ENCODE measurements around the gene STK32C.
"Not testable (repeated sequence)": the region's sequence is repeated elsewhere in the genome, so short reads cannot be mapped to it uniquely, and the experiment has no call there.

Gene STK32C

DNA sequence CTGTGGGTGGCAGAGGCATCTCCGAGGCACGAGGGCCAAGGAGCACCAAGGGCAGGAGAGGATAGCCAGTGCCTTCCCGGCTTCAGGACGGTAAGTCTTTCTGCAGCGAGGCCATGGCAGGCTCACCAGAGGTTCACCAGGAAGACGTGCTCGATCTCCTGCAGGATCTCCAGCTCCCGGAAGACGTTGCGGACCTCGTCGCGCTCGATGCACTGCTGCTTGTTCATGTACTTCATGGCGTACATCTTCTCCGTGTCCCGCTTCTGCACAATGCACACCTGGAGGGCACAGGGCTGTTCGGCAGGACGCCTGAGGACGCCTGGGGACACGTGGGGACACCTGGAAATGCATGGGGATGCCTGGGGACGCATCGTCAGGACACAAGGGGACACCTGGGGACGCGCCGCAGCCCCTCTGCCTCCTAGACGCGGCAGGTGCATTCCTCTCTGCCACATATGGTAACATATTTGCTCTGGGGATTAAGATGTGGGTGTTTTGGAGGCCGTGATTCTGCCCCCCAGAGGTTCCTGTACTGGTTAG lies 79.8 kb downstream of the STK32C start:
- no peak for DNase-seq

DNA sequence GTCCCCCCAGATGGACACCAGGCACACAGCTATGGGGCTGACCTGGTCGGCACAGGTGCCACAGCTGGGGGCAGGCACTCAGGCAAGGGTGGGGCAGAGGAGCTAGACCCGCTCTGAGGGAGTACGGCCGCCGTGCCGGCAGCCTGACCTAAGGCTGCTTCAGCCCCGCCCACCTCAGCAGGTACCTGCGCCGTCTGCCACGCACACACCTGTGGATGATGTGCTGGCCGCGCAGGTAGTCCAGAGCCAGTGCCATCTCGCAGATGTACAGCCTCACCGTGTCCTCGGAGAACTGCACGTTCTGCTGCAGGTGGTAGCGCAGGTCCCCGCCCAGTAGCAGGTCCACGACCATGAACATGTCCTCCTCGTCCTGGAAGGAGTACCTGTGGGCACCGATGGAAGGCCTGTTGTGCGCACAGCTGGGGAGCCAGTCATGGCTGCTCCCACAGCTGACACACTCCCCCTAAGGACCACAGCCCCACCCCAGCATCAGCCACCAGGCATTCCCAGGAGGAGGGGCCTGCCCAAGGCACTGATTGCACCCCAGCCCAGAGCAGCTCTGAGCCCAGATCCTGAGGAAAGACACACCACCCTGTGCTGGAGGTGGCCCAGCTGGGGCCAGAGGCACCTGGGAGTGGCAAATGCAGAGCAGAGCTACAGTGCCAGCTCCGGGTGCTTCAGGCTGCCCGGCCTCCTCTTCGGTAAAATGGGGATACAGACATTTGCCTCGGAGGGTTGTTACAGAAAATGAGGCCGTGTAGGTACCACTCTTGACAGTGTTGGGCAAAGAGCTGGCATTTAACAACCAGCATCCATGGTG lies 81.0 kb downstream of the STK32C start:
- no peak for DNase-seq

DNA sequence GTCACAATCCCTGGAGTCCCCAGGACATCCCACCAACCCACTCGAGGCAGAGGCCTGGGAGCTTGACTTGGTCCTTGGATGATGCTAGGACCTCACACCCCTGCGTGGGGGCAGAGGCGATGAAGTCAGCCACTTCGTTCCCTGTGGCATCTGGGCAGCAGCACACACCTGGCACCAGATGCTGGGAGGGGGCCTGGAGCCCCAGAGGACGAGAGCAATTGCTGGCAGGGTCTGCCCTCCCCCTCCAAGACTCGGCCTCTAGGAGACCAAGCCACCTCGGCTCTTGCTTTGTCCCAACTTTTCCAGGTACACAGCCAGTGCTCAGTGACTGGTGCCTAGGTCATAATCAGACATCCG lies 81.9 kb downstream of the STK32C start:
- DNase-seq, result no peak

DNA sequence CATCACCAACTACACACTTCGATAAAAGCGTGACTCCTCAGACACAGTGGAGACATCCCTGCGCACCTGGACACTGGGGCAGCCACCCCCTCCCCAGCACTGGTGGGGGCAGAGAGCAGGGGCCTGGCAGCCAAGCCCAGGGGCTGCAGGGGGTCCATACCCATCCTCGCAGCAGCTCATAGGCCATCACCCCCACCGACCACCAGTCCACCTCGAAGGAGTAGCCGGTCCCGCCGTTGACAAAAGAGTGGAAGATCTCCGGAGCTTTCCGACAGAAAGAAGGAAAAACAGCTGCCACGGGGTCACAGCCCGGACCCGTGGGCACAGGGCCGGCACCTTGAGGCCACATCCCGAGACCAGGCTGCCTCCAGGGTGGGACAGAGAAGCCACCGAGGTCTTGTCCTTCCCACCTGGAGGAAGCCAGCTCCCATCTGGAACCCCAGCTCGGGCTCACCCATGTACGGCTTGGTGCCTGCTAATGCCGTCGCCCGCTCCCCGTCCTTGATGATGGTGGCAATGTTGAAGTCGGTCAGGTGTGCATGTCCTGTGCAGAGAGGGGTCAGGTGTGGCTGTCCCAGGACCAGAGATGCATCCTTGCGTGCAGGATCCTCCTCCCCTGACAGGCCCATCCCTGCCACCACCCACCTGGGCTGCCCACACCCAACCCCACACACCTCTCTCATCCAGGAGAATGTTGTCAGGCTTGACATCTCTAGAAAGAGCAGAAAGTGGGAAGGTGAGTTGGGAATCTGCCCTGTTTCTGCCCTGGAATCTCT lies 82.5 kb downstream of the STK32C start:
- no peak for DNase-seq

DNA sequence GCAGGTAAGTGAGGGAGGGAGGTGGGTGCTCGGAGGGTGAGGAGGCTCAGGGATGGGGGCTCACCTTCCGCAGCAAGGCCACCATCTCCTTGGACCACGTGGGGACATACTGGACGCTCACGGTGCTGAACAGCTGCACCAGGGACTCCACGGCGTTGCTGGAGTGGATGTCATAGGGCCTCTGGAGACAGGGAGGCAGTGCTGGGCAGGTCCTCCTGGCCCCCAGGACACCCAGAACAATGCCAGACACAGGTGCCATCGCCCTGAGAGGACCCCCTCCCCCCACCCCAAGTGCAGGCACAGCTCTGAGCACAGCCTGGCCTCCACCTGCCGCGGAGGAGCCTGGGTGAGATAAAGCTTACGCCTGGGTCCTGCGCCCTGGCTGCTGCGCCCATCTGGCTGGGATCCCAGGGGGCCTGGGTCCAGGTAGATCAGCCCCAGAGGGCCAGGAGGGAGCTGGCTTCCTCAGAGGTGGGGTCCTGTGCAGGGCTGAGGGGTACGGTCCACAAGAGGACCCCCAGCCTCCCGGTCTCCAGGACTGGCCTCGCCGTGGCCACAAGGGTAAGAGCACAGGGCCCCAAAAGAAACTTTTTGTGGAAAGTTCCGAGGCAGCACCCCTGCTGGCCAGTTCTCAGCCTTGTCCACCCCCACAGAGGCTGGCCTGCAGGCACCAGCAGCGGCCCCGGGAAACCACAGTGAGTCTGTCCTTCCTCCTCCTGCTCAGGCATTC lies 83.2 kb downstream of the STK32C start:
- no peak for DNase-seq

DNA sequence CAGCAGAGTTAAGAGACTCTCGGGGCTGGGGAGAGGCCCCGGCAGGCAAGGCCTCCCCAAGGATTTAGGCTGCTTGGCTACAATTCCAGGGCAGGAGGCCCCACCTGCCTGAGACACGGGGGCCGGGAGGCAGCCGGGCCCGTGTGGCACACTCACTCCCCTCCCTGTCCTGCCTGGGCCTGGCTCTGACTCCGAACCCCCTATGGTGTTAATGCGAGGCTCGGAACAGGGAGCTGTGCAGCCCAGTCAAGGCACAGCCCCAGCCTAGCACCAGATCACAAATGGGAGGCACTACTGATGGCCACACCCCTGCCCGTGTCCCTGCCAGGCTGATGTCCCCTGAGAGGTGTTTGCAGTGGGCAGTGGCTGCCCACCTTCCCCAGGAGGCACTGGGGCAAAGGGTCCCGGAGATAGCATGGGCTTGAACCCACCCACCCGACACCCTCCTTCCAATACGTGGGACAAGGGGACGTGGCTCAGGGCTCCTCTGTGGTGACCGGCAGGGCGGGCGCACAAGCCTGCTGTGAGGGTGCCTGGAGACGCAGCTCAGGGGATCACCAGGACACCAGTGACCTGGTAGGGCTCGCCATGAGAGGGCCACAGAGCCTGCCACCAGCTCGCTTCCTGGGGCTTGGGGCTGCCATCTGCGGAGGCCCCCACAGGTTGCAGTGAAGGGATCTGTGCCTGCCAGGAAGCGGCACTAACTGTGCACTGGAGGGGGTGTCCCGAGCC lies 84.0 kb downstream of the STK32C start:
- no peak for DNase-seq

DNA sequence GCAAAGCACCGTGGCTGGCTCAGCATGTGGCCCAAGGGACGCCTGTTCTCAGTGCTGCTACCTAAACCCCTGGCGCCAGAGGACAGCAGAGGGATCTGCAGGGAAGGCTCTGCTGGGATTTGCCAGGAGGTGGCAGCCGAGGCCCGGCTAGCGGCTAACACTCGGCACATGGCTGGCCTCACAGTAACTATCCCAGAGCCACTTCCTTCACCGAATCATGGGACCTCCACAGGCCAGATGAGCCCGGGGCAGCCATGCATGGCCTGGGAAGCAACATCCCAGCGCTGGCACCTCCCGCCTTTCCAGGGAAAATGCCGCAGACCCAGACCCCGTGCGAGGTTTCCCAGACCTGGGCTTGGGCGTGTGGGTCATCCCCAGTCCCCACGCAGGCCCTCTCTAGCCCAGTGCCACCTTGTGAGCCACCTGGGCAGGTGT lies 84.6 kb downstream of the STK32C start:
- DNase-seq, result peak in 1 of 2 experiments; percentile 73

DNA sequence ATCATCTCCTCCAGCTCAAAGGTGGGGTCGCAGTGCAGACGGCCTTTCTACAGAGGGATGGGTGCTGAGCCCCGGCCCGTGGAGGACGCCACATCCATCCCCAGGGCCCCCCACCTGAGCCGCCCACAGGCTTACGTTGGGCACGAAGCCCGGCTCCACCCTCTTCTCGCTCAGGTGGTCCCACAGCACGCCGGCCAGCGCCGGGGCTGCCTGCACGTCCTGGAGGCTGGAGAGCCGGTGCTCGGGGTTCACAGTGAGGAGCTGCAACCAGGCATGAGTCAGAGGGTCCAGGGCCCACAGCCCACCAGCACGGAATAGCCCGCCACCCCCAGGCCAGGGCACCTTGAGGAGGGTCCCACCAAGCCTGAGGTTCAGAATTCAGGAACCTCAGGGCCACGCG lies 85.0 kb downstream of the STK32C start:
- DNase-seq, result no peak

DNA sequence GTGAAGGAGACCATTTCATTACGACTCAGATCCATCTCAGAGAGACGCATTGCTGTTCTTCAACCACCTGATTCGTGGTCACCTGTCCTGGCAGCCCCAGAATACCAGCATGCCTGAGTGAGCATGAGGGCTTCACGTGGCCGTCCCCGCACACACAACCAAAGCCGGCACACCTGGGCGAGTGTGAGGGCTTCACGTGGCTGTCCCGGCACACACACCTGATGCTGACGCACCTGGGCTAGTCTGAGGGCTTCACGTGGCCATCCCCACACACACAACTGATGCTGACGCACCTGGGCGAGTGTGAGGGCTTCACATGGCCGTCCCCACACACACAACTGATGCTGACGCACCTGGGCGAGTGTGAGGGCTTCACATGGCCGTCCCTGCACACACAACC lies 86.8 kb downstream of the STK32C start:
- DNase-seq, result not testable (repeated sequence)

DNA sequence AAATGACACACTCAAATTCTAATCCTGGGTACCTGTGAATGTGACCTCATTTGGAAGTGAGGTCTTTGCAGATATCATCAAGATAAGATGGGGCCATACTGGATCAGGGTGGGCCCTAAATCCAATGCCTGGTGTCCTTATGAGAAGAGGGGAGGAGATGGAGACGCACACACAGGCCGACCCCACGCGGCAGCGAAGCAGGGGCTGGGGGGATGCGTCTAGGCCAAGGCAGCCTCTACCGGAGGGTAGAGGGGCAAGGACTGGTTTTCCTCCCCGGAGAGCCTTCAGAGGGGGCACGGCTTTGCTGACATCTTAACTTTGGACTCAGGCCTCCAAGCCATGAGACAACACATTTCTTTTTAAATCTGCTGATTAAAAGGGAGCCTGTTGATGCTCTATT lies 87.7 kb downstream of the STK32C start:
- DNase-seq, result no peak

DNA sequence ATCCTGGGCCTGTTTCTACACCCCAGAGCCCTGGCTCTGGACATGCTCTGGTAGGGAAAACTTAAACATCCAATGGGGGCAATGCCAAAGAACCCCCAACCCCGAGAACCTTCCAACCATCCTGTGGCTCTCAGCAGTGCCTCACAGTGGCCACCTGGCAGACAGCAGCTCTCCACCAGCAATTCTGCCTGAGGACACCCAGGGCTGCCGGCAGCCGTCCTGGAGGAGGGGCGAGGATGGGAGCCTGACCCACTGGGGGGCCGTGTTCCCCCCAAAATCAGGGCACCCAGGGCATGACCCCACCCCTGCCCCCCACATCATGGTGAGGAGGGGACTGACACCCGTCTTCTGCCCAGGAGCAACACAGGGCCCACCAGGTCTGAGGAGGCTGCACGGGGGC lies 88.3 kb downstream of the STK32C start:
- no peak for DNase-seq

DNA sequence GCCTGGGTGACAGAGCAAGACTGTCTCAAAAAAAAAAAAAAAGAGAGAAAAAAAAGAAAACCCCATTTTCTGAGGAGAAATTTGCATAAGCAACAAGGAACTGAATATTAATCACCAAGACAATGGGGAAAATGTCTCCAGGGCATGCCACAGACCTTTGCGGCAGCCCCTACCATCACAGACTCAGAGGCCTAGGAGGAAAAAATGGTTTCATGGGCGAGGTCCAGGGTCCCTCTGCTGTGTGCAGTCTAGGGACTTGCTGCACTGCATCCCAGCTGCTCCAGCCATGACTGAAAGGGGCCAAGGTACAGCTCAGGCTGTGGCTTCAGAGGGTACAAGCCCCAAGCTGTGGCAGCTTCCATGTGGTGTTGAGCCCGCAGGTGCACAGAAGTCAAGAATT lies 91.3 kb downstream of the STK32C start:
- not testable (repeated sequence) for DNase-seq

DNA sequence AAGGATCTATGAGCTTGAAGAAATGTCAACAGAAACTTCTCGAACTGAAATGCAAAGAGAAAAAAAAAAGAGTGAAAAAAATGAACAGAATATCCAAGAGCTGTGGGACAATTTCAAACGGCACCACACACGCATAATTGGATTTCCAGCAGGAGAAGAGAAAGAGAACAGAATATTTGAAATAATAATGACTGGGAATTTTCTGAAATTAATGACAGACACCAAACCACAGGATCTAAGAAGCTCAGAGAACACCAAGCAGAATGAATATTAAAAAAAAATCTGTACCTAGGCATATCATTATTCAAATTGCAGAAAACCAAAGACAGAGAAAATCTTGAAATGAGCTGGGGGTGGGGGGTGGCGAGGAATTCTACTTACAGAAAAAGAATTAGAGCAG lies 93.8 kb downstream of the STK32C start:
- DNase-seq, result no peak

DNA sequence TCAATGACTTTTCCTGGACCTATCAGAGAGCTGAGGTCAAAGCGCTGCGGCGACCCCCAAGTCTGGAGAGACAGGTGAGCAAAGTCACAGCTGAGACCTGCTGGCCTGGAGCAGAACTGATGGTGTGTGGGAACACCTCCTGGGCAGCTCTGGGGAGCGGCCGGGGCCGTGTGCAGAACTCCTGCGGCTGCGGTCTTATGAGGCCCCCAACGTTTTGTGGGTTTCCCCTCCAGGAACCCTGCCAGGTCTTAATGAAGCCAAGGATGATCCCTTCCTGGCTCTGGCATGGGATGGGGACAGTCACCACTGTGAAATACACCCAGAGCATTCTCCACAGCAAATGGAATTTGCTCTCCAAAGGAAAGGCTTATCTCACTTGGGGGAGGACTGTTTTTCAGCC lies 94.9 kb downstream of the STK32C start:
- DNase-seq, result no peak

DNA sequence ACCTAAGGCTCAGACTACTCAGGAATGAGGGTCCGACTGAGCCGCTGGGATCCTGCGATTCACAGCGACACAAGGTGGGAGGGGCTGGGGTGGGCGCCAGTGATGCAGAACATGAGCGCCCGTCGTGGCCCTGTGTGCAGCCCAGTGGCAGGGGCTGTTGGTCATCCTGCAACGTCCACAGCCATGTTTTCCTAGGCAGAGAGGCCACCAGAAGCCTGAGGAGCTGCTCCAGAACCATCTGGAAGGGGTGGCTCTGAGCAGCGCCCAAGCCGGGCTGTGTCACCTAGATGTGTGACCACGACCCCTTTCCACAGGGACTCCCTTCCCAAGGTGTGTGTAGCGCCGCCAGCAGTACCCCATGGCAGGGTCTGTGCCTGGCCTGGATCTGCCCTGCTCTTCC lies 96.5 kb downstream of the STK32C start:
- DNase-seq, result no peak

DNA sequence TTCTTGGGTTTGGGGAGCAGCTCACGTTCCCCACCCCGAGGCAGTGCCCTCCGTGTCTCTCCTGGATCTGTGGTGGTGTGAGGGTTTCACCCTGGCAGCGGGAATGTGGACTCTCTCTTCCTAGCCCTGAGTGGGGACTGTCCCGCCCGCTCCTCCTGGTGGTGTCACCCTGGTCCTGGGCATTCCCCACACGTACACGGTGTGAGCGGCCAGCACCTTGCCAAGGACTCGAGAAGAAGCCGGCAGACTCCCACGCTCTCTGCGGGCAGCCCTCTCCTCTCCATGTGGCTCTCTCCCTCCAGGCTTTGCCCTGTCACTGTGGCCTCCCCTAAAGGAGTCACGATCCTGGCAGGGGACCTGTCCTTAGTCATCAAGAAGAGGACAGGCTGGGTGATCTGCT lies 97.0 kb downstream of the STK32C start:
- no peak for DNase-seq

DNA sequence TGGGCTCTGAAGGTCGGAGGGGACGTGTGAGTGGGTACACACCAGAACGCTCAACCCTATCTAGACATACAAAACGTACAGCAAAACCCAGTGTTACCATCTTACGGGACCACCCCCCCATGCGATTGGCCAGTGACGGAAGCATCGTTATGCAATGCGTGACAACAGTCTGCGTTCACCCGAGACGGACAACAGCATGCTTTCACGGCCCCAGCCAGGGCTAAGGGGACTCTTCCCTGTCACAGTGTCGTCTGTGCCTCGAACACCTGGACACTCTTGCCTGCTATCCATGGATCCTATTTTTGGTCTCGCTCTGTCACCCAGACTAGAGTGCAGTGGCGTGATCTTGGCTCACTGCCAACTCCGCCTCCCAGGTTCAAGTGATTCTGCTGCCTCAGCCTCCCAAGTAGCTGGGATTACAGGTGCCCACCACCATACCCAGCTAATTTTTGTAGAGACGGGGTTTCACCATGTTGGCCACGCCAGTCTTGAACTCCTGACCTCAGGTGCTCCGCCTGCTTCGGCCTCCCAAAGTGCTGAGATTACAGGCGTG lies 97.7 kb downstream of the STK32C start:
- DNase-seq, result no peak

DNA sequence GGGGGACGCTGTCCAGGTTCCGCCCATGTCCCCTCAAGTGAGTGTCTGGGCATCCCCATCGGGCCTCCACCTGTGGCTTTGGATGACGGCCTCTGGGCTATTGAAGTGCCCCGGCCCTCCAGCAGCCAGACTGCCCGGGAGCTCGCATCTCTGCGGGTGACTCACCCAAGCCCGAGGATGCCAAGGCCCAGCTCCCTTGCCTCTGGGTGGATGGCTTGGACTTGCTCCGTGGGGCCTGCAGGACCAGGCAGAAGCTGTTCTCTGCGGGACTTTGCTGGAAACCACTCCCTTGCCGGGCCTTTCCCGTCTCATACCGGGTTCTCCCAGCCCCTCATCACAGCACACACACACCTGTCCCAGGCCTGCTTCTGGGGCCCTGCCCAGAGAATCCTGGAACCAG lies 98.6 kb downstream of the STK32C start:
- no peak for DNase-seq

DNA sequence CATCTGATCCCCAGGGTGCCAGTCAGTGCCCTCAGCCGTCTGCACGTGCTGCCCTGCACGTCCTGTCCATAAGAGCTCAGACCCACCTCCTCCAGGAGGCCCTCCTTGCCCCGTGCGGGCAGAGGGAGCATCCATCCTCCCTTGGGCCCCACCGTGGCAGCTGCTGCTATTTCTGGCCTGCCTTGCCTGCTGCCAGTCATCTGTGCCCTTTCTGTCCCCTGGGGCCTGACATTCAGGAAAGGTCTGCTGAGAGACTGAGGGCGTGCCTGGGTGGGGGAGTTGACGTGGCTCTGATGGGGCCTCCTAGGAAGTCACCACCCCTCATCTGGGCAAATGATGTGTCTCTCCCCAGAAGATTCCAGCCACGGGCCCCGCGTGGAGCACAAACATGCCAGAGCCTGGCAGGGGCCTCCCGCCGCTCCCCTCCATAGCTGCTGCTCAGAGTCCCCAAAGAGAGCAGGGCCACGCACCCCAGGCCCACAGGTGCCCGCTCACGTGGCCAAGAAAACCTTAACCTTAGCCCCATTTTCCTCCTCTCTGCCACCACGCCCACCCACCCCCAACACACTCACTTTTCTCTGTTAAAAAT lies 99.2 kb downstream of the STK32C start:
- peak in 1 of 2 experiments; percentile 31 for DNase-seq

DNA sequence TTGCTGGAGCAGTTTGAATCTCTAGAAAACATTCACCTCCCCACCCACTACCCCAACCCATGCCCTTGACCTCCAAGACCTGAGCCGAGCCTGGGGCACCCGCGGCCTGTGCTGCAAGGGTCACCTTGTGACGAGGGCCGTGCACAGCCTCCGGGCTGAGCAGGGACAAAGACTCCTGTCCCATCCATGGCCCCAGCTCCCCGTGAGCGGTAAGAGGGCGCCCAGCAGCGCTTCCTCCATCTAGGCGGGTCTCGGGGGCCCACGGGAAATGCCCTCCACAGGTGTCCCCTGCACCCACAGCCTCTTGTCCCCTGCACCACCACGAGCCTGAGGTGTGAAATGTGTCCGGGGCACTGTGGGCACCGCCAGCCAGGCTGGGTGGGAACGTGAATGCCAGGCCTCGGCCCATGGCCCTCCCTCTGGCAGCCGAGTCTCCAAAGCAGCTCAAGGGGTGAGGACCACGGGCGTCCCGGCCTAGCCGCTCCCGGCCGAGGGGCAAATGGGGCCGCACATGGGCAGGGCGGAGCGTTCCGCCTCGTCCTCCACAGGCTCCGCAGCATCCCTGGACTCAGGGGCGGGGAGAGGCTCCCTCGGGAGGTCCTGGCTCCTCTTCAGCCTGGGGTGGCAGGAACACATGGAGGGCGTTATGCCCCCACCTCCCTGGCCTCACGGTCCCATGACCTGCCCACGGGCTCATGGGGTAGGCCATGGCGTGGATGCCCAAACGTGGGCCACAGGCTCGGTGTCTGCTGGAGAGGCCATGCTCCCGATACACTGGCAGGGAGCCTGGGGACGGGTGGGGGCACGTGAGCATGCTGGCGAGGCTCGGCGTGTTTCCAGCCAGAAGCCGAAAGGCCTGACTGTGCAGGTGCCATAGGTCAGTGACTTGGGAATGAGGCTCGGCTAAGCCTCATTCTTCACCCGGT lies 100.0 kb downstream of the STK32C start:
- peak in 1 of 2 experiments; percentile 31 for DNase-seq

Measured in NCI-H524 (cell line).